SK-N-MC (cell line): ENCODE results near the gene ADAM10.

Experiments
- DNase-seq: peaks from one replicate; pipeline ENCODE4 v3.0.0-alpha.2; 2011; ENCODE audit warnings: low read depth, low spot score
- H3K27ac ChIP-seq: fragments of 200-600 bp; sonication (generic); 2 replicates; pipeline ENCODE4 v1.5.1; 2016; ENCODE audit warnings: mixed run types
- H3K36me3 ChIP-seq: fragments of 200-600 bp; sonication (generic); 2 replicates; pipeline ENCODE4 v1.6.1; 2017; ENCODE audit warnings: antibody characterized with exemption, low read length, mixed read lengths; ENCODE audit not compliant: insufficient read depth
- H3K4me3 ChIP-seq: fragments of 200-600 bp; sonication (generic); 2 replicates; pipeline ENCODE4 v1.5.1; 2016
- H3K9ac ChIP-seq: fragments of 200-600 bp; sonication (generic); 2 replicates; pipeline ENCODE4 v1.8.0; 2017; ENCODE audit warnings: mixed run types, mixed read lengths; ENCODE audit not compliant: insufficient read length
- H3K9me3 ChIP-seq: fragments of 200-600 bp; sonication (generic); 2 replicates; pipeline ENCODE4 v1.6.1; 2017; ENCODE audit warnings: low read depth, mild to moderate bottlenecking, antibody characterized with exemption, low read length, moderate library complexity, mixed read lengths
- EZH2 ChIP-seq: fragments of 200-600 bp; sonication (generic); IDR thresholded peaks from one replicate; pipeline ENCODE4 v1.6.1; 2017; ENCODE audit warnings: antibody characterized with exemption
- FOXP2 ChIP-seq: optimal IDR thresholded peaks from 2 replicates; pipeline ENCODE3; 2011; ENCODE audit warnings: mild to moderate bottlenecking, moderate library complexity; ENCODE audit not compliant: insufficient read depth; ENCODE audit errors: extremely low read length, control extremely low read depth
- POLR2AphosphoS5 ChIP-seq: IDR thresholded peaks from 2 replicates; pipeline ENCODE4 v1.6.1; 2012; ENCODE audit warnings: mild to moderate bottlenecking, low read depth, low read length, borderline replicate concordance

ADAM10 gene

DNA sequence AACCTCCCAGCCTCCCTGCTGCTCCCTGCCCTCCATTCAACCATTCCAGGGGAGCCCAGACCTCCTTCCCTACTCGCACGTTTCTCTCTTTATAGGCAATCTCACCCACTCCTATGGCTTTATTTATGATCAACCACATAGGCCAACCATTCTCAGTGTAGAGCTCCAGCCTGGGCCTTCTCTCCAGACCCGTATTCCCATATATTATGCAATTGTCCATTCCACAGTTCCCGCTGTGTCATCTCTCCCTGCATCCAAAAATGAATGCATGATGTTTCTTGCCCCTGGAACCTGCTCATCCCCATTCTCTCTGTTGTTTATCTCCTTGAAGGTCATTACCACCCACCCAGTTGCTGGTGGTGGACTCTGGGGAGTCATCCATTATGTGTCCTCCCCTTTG is 177.0 kb downstream of the ADAM10 start:
- Histone ChIP-seq H3K36me3 (no peaks in the 10 kb centered on the region), H3K9me3 (no peaks in the 10 kb centered on the region), H3K4me3 (no peak overlapping the region), H3K9ac (no peak overlapping the region), H3K27ac (no peak overlapping the region)
- DNase-seq = no peak
- no peak for TF ChIP-seq FOXP2
- TF ChIP-seq POLR2AphosphoS5 = no peak
- no peak for TF ChIP-seq EZH2

GRCh38 chr15:58571491-58571890 is 178.0 kb downstream of the ADAM10 start:
- Histone ChIP-seq H3K4me3 (no peak overlapping the region), H3K9me3 (no peaks in the 10 kb centered on the region), H3K27ac (no peak overlapping the region), H3K9ac (no peak overlapping the region), H3K36me3 (no peaks in the 10 kb centered on the region)
- no peak for DNase-seq
- no peak for TF ChIP-seq EZH2
- TF ChIP-seq FOXP2 = no peak
- TF ChIP-seq POLR2AphosphoS5 = no peak

GRCh38 chr15:58569455-58569854 is 180.1 kb downstream of the ADAM10 start:
- no peaks in the 10 kb centered on the region for H3K36me3 ChIP-seq
- H3K4me3 ChIP-seq = no peak overlapping the region
- no peak overlapping the region for H3K27ac ChIP-seq
- DNase-seq = no peak
- no peaks in the 10 kb centered on the region for H3K9me3 ChIP-seq
- H3K9ac ChIP-seq = no peak overlapping the region
- TF ChIP-seq EZH2 (no peak), FOXP2 (no peak), POLR2AphosphoS5 (no peak)

GRCh38 chr15:58568157-58568571 is 181.3 kb downstream of the ADAM10 start:
- H3K4me3 ChIP-seq = no peak overlapping the region
- no peaks in the 10 kb centered on the region for H3K36me3 ChIP-seq
- no peak overlapping the region for H3K27ac ChIP-seq
- H3K9ac ChIP-seq = no peak overlapping the region
- no peaks in the 10 kb centered on the region for H3K9me3 ChIP-seq
- TF ChIP-seq EZH2 = no peak
- TF ChIP-seq FOXP2 = no peak
- no peak for TF ChIP-seq POLR2AphosphoS5
- DNase-seq = no peak

DNA sequence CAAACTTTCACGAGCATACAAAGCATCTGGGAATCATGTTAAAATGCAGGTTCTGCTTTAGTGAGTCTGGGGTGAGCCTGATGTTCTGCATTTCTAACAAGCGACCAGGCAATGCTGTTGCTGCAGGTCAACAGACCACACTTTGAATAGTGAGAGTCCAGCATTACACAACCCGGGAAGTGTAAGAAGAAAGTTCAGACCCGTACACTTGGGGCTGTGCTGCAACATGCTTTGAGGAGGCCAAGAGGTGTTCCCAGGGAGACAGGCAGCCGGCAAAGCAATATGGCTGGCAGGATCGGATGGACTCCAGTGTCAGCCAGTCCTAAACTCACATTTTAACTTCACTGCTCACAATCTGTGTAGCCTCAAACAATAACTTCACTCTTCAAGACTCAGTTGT is 183.5 kb downstream of the ADAM10 start:
- Histone ChIP-seq H3K27ac (no peak overlapping the region), H3K4me3 (no peak overlapping the region), H3K36me3 (no peaks in the 10 kb centered on the region), H3K9ac (no peak overlapping the region), H3K9me3 (no peaks in the 10 kb centered on the region)
- DNase-seq = no peak
- no peak for TF ChIP-seq EZH2
- TF ChIP-seq FOXP2 = no peak
- no peak for TF ChIP-seq POLR2AphosphoS5

GRCh38 chr15:58565619-58566018 is 183.9 kb downstream of the ADAM10 start:
- H3K27ac ChIP-seq = no peak overlapping the region
- no peak for TF ChIP-seq POLR2AphosphoS5
- TF ChIP-seq FOXP2 = no peak
- H3K9me3 ChIP-seq = no peaks in the 10 kb centered on the region
- no peak overlapping the region for H3K9ac ChIP-seq
- no peak for DNase-seq
- no peaks in the 10 kb centered on the region for H3K36me3 ChIP-seq
- H3K4me3 ChIP-seq = no peak overlapping the region

GRCh38 chr15:58564981-58565380 is 184.5 kb downstream of the ADAM10 start:
- no peak for DNase-seq
- Histone ChIP-seq H3K27ac (no peak overlapping the region), H3K4me3 (no peak overlapping the region), H3K36me3 (no peaks in the 10 kb centered on the region), H3K9me3 (no peaks in the 10 kb centered on the region), H3K9ac (no peak overlapping the region)
- TF ChIP-seq POLR2AphosphoS5 (no peak), FOXP2 (no peak), EZH2 (no peak)

- DNase-seq = no peak
- Histone ChIP-seq H3K4me3 (no peak overlapping the region), H3K27ac (no peak overlapping the region), H3K9ac (no peak overlapping the region), H3K36me3 (no peaks in the 10 kb centered on the region), H3K9me3 (no peaks in the 10 kb centered on the region)
- no peak for TF ChIP-seq FOXP2
- no peak for TF ChIP-seq POLR2AphosphoS5
- TF ChIP-seq EZH2 = no peak
Measured at GRCh38 chr15:58562135-58562534, 187.4 kb downstream of the ADAM10 start.

DNA sequence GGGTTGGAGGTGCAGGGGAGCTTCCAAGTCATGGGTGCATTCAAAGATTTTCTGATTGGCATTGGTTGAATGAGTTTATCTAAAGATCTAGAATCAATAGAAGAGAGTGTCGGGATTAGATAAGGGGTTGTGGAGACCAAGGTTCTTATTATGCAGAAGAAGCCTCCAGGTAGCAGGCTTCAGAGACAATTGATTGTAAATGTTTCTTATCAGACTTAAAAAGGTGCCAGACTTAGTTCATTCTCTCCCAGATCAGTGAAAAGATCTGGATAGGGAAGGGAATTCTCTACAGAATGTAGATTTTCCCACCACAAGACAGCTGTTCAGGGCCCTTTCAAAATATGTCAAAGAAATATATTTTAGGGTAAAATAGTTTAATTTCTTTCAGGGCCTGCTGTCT is 188.2 kb downstream of the ADAM10 start:
- TF ChIP-seq EZH2 (no peak), FOXP2 (no peak), POLR2AphosphoS5 (no peak)
- no peak overlapping the region for H3K27ac ChIP-seq
- no peaks in the 10 kb centered on the region for H3K36me3 ChIP-seq
- no peak overlapping the region for H3K9ac ChIP-seq
- DNase-seq = no peak
- no peak overlapping the region for H3K4me3 ChIP-seq
- H3K9me3 ChIP-seq = no peaks in the 10 kb centered on the region

DNA sequence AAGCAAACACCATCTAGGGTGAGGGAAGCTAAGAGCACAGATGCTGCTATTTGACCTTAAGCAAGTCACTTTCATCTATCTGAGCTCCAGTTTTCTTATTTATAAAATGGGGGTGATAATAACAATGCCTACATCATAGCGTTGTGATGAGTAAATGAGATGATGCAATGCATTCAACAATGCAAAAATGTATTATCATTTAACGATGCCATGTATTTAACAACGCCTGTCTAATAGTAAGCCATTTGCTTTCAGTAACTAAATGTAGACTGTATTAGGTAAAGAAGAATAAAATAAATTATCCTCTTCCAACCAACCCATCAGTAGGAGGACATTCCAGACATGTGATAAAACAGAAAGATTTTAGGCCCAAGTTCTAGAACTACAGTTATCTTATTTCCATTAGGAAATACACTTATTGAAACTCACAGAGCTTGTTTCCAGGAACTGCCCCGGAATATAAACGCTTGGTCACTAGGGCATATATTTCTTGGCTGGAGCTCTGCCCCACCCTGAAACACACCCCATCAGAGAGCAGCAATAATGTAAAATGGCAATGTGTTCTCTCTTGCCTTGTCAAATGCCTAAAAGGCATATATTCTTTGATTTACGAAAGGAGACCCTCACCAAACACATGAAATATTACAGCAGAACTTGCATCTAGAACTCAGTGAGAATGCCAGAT is 189.5 kb downstream of the ADAM10 start:
- H3K36me3 ChIP-seq = no peaks in the 10 kb centered on the region
- H3K9ac ChIP-seq = no peak overlapping the region
- H3K27ac ChIP-seq = no peak overlapping the region
- no peaks in the 10 kb centered on the region for H3K9me3 ChIP-seq
- no peak overlapping the region for H3K4me3 ChIP-seq
- TF ChIP-seq FOXP2 (no peak), POLR2AphosphoS5 (no peak), EZH2 (no peak)
- no peak for DNase-seq
